Loucy (cell line): ENCODE data around the gene SEMA3F.

Experiments
- H2AFZ ChIP-seq: fragments of 200-600 bp; sonication (generic); 2 replicates; pipeline ENCODE4 v1.6.0; 2016; ENCODE audit warnings: antibody characterized with exemption, mild to moderate bottlenecking, low read length, moderate library complexity
- H3F3A ChIP-seq: fragments of 200-600 bp; 2 replicates; pipeline ENCODE4 v1.6.0; 2016; ENCODE audit warnings: antibody characterized with exemption, low read depth, mild to moderate bottlenecking
- H3K27me3 ChIP-seq: fragments of 200-600 bp; sonication (generic); 2 replicates; pipeline ENCODE4 v1.6.1; 2014; ENCODE audit warnings: low read length, mild to moderate bottlenecking; ENCODE audit not compliant: insufficient read depth, poor library complexity, severe bottlenecking
- H3K36me3 ChIP-seq: fragments of 200-600 bp; sonication (generic); 2 replicates; pipeline ENCODE4 v1.6.1; 2016; ENCODE audit warnings: low read length; ENCODE audit not compliant: insufficient read depth
- H3K4me1 ChIP-seq: fragments of 200-600 bp; sonication (generic); 2 replicates; pipeline ENCODE4 v1.5.1; 2014; ENCODE audit warnings: low read length, mild to moderate bottlenecking; ENCODE audit not compliant: insufficient read depth, poor library complexity, severe bottlenecking
- H3K4me2 ChIP-seq: fragments of 200-600 bp; sonication (generic); 2 replicates; pipeline ENCODE4 v1.6.0; 2014; ENCODE audit warnings: antibody characterized with exemption, low read length, low read depth, mild to moderate bottlenecking; ENCODE audit not compliant: poor library complexity, severe bottlenecking
- H3K4me3 ChIP-seq: fragments of 200-600 bp; sonication (generic); 2 replicates; pipeline ENCODE4 v1.5.1; 2014; ENCODE audit warnings: low read length, mild to moderate bottlenecking, mixed read lengths; ENCODE audit not compliant: poor library complexity, severe bottlenecking
- H3K79me2 ChIP-seq: fragments of 200-600 bp; sonication (generic); 2 replicates; pipeline ENCODE4 v1.6.1; 2014; ENCODE audit warnings: low read length; ENCODE audit not compliant: insufficient read depth
- H3K9ac ChIP-seq: fragments of 200-600 bp; sonication (generic); 2 replicates; pipeline ENCODE4 v1.6.0; 2014; ENCODE audit warnings: mild to moderate bottlenecking, low read depth, low read length, moderate library complexity; ENCODE audit not compliant: poor library complexity, severe bottlenecking
- H3K9me2 ChIP-seq: fragments of 200-600 bp; sonication (generic); replicated peaks from 2 replicates; pipeline ENCODE4 v1.6.1; 2016; ENCODE audit warnings: low read depth, low read length, mixed read lengths
- H3K9me3 ChIP-seq: fragments of 200-600 bp; sonication (generic); 2 replicates; pipeline ENCODE4 v1.6.1; 2014; ENCODE audit warnings: mild to moderate bottlenecking, antibody characterized with exemption, low read length, low read depth; ENCODE audit not compliant: insufficient read depth
- H4K20me1 ChIP-seq: fragments of 200-600 bp; sonication (generic); 2 replicates; pipeline ENCODE4 v1.6.0; 2014; ENCODE audit warnings: antibody characterized with exemption, low read length, mild to moderate bottlenecking; ENCODE audit not compliant: insufficient read depth, poor library complexity, severe bottlenecking
- EZH2phosphoT487 ChIP-seq: fragments of 200-600 bp; IDR thresholded peaks from 2 replicates; pipeline ENCODE4 v1.6.1; 2018; ENCODE audit warnings: antibody characterized with exemption, mild to moderate bottlenecking, moderate library complexity, borderline replicate concordance
- TF ChIP-seq, protein P1 (sequence below): fragments of 200-600 bp; sonication (generic); conservative IDR thresholded peaks from 2 replicates; pipeline ENCODE4 v1.5.1; 2014; ENCODE audit warnings: mild to moderate bottlenecking, antibody characterized with exemption, low read length

The SEMA3F gene

DNA sequence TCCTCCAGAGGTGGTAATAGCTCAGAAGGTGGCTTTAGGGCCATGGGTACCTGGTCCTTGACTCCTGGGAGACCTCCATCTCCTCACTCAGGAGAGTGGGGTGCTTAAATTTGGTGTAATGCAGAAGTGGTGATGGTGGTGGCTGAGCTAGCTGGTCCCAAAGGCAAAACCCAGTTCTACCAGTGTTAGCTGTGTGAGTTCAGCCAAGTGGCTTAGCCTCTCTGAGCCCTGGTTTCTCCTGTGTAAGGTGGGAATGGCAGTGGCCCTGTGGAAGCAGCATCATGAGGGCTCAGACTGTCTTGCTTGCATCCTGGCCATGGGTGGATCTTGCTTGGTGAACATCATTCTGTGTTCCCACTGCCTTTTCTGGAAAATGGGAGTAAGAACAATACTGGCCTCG, 9.4 kb downstream of the SEMA3F start:
- no peaks in the 10 kb centered on the region for H3K9me2 ChIP-seq
- H2AFZ ChIP-seq, result no peak overlapping the region
- H4K20me1 ChIP-seq, result no peaks in the 10 kb centered on the region
- no peak overlapping the region for H3K4me3 ChIP-seq
- H3K36me3 ChIP-seq, result no peaks in the 10 kb centered on the region
- H3K9me3 ChIP-seq, result no peaks in the 10 kb centered on the region
- H3K27me3 ChIP-seq, result no peaks in the 10 kb centered on the region
- H3K79me2 ChIP-seq, result no peaks in the 10 kb centered on the region
- peak overlapping the region; percentile 25 for H3K4me2 ChIP-seq
- no peak overlapping the region for H3K9ac ChIP-seq
- H3F3A ChIP-seq, result no peaks in the 10 kb centered on the region
- TF ChIP-seq, protein P1, sequence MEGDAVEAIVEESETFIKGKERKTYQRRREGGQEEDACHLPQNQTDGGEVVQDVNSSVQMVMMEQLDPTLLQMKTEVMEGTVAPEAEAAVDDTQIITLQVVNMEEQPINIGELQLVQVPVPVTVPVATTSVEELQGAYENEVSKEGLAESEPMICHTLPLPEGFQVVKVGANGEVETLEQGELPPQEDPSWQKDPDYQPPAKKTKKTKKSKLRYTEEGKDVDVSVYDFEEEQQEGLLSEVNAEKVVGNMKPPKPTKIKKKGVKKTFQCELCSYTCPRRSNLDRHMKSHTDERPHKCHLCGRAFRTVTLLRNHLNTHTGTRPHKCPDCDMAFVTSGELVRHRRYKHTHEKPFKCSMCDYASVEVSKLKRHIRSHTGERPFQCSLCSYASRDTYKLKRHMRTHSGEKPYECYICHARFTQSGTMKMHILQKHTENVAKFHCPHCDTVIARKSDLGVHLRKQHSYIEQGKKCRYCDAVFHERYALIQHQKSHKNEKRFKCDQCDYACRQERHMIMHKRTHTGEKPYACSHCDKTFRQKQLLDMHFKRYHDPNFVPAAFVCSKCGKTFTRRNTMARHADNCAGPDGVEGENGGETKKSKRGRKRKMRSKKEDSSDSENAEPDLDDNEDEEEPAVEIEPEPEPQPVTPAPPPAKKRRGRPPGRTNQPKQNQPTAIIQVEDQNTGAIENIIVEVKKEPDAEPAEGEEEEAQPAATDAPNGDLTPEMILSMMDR, result no peak
- no peak for TF ChIP-seq EZH2phosphoT487
- peaks cover 12% of the 10 kb centered on the region for H3K4me1 ChIP-seq

DNA sequence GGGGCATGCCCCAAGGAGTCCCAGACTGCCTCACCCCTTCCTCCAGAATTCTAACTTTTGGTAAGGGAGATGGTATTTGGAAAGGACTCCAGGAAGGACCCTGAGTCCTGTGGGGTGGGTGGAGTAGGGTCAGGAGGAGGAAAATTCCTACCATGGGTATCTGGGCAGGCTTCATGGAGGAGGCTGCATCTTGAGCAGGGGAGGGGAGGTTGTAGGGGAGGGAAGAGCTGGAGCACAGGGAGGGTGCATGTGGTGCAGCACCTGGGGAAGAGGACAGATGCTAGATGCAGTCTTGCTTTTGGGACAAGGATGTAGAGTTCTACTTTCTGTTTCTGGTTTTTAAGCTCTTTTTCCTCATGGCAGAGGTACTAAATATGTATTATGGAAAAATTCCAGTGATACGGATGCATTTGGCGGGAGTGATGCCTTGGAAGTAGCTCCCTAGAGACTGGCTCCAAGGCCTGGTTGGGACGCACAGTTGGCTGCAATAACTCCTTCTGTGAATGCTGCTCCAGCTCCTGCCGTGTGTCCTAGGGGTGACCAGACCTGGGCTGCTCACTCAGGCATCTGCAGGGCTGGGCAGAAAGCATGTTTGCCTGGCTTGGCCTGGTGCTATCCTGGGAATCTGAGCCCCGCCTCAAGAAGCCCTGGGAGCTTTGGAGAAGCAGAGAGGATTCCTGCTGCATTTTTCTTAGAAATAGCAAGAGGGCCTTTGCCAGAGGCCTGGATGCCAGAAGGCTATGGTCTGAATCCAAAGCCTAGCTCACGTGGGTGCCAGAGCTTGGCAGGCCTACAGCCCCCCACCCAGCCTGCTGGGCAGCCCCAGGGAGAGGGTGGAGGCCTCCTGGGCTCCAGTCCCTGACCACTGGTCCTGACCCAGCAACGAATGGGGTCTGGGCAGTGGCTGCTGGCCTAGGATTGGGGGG, 10.1 kb downstream of the SEMA3F start:
- H2AFZ ChIP-seq, result no peak overlapping the region
- no peaks in the 10 kb centered on the region for H3K9me3 ChIP-seq
- no peaks in the 10 kb centered on the region for H3K36me3 ChIP-seq
- H4K20me1 ChIP-seq, result no peaks in the 10 kb centered on the region
- TF ChIP-seq, protein P1, result no peak
- TF ChIP-seq EZH2phosphoT487, result no peak
- no peaks in the 10 kb centered on the region for H3F3A ChIP-seq
- no peaks in the 10 kb centered on the region for H3K79me2 ChIP-seq
- no peaks in the 10 kb centered on the region for H3K9me2 ChIP-seq
- no peaks in the 10 kb centered on the region for H3K27me3 ChIP-seq
- H3K4me2 ChIP-seq, result no peak overlapping the region
- H3K4me3 ChIP-seq, result no peak overlapping the region
- no peak overlapping the region for H3K9ac ChIP-seq
- H3K4me1 ChIP-seq, result peaks cover 12% of the 10 kb centered on the region

- Histone ChIP-seq H3K79me2 (no peaks in the 10 kb centered on the region), H3K9me2 (no peaks in the 10 kb centered on the region), H3K4me2 (no peak overlapping the region), H2AFZ (no peak overlapping the region), H3F3A (no peaks in the 10 kb centered on the region), H3K9ac (no peak overlapping the region), H3K4me1 (peaks cover 12% of the 10 kb centered on the region), H3K4me3 (no peak overlapping the region), H3K36me3 (no peaks in the 10 kb centered on the region), H4K20me1 (no peaks in the 10 kb centered on the region), H3K27me3 (no peaks in the 10 kb centered on the region), H3K9me3 (no peaks in the 10 kb centered on the region)
- TF ChIP-seq, protein P1, result no peak
- TF ChIP-seq EZH2phosphoT487, result no peak
These were observed 10.9 kb downstream of the SEMA3F start for GRCh38 chr3:50165910-50166538.
